Activated CD4-positive, alpha-beta T cell treated with anti-CD3 and anti-CD28 coated beads for 48 hours (primary cell): Measurements from ENCODE around the gene LRFN5.
"Not testable (repeated sequence)": the region's sequence is repeated elsewhere in the genome, so short reads cannot be mapped to it uniquely, and the experiment has no call there.

ENCODE experiments used
- DNase-seq: peaks from one replicate; pipeline ENCODE4 v3.0.0-alpha.2; 2020

The LRFN5 gene

DNA sequence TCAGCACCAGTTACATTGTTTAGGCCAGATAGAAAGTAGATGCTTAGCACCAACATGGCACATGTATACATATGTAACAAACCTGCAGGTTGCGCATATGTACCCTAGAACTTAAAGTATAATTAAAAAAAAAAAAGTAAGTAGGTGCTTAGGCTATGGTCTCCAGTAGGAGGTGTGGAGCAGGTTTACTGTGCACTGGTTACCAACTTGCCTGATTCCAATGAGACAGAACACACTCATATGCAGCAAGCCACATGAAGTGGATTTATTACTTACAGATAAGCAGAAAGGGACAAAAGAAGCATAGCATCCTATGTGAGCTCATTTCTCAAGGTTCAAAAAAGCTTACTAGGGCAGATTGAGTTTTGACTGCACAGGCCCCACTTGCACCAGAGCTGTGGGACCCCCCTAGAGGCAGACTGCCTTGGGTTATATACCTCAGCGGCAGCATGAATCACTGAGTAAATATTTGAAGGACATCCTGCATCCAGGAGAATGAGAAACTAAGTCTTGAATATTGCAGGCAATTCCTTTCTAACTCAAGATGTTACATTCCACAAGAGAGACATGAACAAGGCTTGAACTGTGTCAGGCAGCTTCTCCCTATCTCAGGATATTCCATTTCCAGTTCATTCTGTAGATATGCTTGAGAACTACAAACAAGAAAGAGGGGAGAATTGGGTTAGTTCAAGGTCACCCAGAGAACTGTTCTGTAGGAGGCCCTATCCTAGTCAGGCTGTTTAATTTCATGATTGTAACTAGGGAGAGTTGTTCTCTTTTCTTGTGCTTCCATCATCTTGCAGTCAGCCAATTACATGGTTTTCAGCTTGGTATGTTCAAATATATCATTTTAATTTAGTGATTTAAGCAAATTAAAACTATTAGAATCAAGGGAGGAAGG is 30.1 kb downstream of the LRFN5 start:
- DNase-seq = no peak

GRCh38 chr14:41641690-41642089 is 35.0 kb downstream of the LRFN5 start:
- DNase-seq = no peak

DNA sequence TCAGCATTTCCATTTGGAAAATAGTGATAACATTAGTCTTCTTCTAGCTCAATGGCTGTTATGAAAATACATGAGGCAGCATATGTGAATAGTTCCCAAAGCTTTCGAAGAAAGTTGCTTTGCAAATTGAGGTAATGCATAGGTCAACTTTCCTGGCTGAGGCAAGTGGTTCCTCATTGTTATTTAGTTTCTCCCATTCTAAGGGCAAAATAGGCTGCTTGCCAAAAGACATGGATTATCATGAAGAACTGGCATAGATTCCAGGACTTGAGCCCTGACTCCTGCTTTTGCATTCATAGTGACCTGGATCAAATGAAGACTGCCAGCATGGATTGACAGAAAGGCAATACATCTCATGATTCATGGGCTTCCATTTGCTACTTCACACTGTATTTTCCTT is 35.7 kb downstream of the LRFN5 start:
- no peak for DNase-seq

DNA sequence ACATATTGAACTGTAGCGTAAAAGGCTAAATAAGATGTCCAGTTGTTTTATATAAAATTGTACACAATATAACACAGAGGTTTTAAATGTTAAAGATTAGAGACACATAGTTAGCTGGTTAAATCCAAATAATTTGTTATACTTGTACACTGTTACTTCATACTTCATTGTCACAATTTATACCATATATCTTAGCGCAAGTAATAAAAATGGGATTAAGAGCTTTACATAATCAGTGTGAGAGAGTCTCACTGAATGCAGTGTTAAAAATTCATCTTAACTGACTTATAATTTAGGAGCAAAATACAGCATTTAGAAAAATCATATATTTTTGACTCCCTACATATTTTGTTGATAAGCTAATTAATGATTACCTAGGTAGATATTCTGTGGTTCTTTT is 36.1 kb downstream of the LRFN5 start:
- DNase-seq = no peak

DNA sequence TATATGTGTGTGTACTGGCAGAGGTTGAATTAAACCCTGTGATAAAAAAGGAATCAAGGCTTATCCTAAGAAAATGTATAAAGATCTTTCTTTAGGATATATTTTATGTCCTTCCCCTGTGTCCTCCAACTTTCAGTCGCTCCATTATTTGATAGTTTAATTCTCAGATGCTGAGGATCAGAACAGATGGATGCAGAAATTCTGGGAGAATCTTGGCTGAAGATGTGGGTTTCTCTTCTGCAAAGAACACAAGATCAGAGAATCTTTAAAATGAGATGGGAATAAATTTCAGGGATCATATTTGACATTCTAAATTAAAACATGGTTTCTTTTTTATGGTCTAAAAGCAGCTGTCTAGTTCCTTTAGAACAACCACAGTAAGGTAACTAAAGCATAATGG is 37.9 kb downstream of the LRFN5 start:
- no peak for DNase-seq

- no peak for DNase-seq
Observed at GRCh38 chr14:41650802-41651201, 44.1 kb downstream of the LRFN5 start.

DNA sequence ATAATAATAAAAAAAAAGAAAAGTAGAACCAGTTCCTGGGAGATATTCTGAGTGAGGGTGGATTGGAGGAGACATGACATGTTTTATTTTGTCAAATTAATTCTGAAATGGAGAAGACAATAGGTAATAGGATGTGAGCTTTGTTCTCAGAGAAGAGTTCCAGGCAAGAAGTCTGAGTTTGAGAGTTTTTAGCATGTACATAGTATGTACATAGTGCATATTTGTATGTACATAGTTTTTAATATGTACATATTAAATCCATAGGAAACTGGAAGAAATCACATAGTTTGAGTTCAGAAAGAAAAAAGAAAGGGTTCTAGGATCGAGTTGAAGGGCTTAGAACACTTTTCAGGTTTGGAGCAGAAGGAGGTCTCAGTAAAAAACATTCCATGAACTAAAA is 47.5 kb downstream of the LRFN5 start:
- DNase-seq = no peak

- DNase-seq = no peak
Observed at GRCh38 chr14:41662780-41663472, 56.2 kb downstream of the LRFN5 start.

DNA sequence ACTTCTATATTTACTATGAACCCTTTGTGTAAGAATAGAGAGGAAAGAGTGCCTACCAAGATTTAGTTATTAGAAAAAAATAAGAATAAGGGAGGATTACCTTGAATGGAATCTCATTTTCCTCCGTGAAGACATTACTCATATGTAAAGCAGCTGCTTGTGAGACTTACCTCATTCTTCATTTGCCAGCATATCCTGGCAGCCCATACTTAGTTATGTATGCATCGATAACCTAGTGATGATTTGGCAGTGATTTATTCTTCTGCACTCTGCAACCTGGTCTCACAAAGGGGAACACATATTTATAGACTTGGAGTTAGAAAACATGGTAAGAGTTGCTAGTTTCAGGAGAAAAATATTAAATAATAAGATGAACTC is 56.8 kb downstream of the LRFN5 start:
- no peak for DNase-seq

DNA sequence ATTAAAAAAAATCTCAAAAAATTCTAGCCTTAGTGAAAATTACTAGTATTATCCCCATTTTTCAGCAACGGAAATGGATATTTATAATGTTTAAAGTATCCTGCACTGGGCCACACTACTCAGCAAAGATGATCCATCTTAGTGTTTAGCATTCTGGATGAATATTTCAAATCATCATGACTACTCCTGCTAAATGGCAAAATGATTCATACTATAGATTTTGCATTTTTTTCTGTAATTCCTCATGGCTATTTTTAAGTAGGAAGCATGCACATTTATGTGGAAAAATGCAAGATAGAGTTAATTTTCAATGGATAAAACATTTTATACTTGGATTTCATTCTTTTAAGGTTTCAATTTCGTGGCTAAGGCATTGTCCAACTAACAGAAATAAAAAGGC is 59.6 kb downstream of the LRFN5 start:
- no peak for DNase-seq

- DNase-seq = no peak
Observed at GRCh38 chr14:41668356-41668755, 61.7 kb downstream of the LRFN5 start.

DNA sequence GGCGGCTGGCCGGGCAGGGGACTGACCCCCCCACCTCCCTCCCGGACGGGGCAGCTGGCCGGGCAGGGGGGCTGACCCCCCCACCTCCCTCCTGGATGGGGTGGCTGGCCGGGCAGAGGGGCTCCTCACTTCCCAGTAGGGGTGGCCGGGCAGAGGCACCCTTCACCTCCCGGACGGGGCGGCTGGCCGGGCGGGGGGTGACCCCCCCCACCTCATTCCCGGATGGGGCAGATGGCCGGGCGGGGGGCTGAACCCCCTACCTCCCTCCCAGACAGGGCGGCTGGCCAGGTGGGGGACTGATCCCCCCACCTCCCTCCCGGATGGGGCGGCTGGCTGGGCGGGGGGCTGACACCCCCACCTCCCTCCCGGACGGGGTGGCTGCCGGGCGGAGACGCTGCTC is 66.9 kb downstream of the LRFN5 start:
- not testable (repeated sequence) for DNase-seq

GRCh38 chr14:41674511-41674971 is 67.9 kb downstream of the LRFN5 start:
- DNase-seq = not testable (repeated sequence)

DNA sequence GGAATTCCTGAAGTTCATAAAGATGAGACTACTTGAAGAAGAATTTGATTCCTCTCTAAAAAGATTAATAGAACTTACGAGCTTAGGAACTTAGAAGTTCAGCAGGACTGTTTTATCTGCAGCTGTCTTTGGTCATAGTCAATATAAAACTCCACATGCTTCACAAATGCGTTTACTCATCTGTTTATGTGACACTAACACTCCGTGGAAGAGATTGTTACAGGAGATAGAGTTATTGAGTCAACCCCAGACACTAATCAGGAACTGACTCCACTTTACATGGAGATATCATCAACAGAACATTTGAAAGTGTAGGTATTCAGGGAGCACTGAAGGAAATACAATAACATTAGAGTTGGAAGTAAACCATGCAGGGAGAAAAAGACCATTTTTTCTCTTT is 92.8 kb downstream of the LRFN5 start:
- no peak for DNase-seq

- no peak for DNase-seq
Observed at GRCh38 chr14:41718477-41719166, 111.9 kb downstream of the LRFN5 start.

GRCh38 chr14:41739203-41739602 is 132.5 kb downstream of the LRFN5 start:
- no peak for DNase-seq

GRCh38 chr14:41743140-41743539 is 136.5 kb downstream of the LRFN5 start:
- no peak for DNase-seq

- no peak for DNase-seq
Observed at GRCh38 chr14:41749429-41749828, 142.8 kb downstream of the LRFN5 start.

DNA sequence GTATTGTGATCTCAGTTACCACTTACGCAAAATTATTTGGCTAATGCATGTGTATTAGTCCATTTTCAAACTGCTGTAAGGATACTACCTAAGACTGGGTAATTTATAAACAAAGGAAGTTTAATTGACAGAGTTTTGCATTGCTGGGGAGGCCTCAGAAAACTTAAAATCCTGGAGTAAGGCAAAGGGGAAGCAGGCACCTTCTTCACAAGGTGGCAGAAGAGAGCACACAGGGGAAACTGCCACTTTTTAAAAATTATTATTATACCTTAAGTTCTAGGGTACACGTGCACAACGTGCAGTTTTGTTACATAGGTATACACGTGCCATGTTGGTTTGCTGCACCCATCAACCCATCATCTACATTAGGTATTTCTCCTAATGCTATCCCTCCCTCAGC is 143.9 kb downstream of the LRFN5 start:
- DNase-seq = not testable (repeated sequence)

GRCh38 chr14:41758011-41758665 is 151.5 kb downstream of the LRFN5 start:
- DNase-seq = no peak

GRCh38 chr14:41761204-41761603 is 154.5 kb downstream of the LRFN5 start:
- no peak for DNase-seq

GRCh38 chr14:41766772-41767171 is 160.1 kb downstream of the LRFN5 start:
- no peak for DNase-seq
